Measurements from ENCODE around the gene AKAP13.
A peak's percentile ranks its signal among the peaks of the same experiment; 100 is the strongest.

AKAP13 gene

DNA sequence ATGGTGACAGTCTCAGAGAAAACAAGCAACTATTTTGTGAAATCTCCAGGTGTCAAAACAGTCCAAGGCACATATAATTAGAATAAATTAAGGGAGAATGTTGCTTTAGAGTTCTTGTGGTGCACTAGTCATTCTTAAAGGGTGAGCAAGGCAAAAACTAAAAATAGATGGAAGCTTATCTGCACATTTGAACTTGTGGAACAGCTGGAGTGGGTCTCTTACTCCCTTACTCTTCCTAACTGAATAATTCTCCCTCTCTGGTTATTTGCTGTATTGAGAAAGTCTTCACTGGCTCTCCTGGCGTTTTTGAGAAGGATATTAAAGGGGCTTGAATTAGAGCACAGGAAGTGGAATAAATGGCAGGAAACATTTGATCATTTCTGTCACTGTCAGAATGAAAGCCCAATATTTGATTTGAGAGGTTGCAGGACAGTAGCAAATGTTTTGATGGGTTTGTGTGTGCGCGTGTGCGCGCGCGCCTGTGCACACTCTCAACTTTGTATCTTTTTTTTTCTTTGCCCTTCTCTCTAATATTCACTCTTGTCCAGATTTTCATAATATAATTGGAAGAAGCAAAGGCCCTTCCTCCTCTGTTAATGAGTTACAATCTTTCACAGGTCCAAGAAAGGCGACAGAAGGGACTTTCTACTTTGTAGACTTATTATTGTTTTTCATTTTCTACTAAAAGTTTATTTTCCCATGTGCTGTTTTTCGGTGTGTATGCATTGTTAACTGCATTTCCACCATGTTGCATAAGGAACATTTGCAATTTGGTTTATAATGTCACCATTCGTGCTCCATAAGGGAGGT is 40.9 kb downstream of the AKAP13 start:
- peak; percentile 30 for DNase-seq (ENCODE audit: low read depth)
- H3K4me3 ChIP-seq (ENCODE audit: low read length): no peak overlapping the region
- TF ChIP-seq, protein P1, sequence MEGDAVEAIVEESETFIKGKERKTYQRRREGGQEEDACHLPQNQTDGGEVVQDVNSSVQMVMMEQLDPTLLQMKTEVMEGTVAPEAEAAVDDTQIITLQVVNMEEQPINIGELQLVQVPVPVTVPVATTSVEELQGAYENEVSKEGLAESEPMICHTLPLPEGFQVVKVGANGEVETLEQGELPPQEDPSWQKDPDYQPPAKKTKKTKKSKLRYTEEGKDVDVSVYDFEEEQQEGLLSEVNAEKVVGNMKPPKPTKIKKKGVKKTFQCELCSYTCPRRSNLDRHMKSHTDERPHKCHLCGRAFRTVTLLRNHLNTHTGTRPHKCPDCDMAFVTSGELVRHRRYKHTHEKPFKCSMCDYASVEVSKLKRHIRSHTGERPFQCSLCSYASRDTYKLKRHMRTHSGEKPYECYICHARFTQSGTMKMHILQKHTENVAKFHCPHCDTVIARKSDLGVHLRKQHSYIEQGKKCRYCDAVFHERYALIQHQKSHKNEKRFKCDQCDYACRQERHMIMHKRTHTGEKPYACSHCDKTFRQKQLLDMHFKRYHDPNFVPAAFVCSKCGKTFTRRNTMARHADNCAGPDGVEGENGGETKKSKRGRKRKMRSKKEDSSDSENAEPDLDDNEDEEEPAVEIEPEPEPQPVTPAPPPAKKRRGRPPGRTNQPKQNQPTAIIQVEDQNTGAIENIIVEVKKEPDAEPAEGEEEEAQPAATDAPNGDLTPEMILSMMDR (conservative IDR thresholded peaks at IDR 0.05; ENCODE audit: low read length): no peak

DNA sequence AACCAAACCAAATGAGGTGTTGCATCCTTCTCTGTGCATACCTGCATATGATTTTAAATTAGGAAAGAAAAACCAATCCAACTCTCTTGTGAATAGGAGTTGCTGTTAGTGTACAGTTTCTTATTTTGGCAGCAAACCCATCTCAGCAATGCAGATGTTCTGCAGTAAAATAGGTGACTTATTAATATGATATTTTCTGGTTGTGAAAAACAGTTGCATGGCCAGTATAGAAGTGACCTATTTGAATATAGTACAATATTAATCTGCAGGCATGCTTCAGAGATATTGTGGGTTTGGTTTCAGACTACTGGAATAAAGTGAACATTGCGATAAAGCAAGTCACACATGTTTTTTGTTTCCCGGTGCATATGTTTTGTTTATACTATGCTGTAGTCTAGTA is 42.2 kb downstream of the AKAP13 start:
- TF ChIP-seq, protein P1 (conservative IDR thresholded peaks at IDR 0.05; ENCODE audit: low read length): no peak

GRCh38 chr15:85423256-85423655 is 42.9 kb downstream of the AKAP13 start:
- TF ChIP-seq, protein P1 (conservative IDR thresholded peaks at IDR 0.05; ENCODE audit: low read length): no peak
- no peak overlapping the region for H3K4me3 ChIP-seq (ENCODE audit: low read length)
- peak; percentile 35 for DNase-seq (ENCODE audit: low read depth)

More for the DNA sequence above, 42.2 kb downstream of the AKAP13 start:
- no peak overlapping the region for H3K4me3 ChIP-seq (ENCODE audit: low read length)
- no peak for DNase-seq (ENCODE audit: low read depth)

DNA sequence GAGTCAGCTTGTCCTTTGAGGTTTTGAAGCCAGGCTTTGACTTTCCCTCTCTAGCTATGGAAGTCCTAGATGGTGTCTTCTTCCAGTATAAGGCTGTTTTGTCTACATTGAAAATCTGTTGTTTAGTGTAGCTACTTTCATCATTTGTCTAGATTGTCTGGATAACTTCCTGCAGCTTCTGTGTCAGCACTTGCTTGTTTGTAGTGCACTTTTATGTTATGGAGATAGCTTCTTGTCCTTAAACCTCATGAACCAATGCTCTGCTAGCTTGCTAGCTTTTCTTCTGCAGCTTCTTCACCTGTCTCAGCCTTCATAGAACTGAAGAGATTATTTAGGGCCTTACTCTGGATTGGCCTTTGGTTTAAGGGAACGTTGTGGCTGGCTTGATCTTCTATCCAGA is 43.8 kb downstream of the AKAP13 start:
- no peak overlapping the region for H3K4me3 ChIP-seq (ENCODE audit: low read length)
- TF ChIP-seq, protein P1 (conservative IDR thresholded peaks at IDR 0.05; ENCODE audit: low read length): no peak
- DNase-seq (ENCODE audit: low read depth): no peak

DNA sequence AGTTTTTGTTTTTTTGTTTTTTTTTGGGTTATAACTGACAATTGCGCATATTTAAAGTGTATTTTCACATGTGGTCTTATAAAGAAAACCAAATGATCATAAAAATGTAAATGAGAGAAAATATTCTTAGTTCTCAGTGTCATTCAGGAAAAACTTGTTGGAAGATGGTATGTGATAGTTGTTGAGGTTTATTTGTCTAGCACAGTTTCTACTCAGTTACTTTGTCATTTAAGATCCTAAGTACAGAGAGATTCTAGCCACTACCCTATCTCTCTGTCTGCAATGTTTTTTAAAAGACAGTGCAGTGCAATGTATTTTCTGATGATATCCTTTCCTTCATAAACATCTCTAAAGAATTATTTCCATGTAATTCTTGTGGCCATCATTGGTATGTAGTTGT is 46.1 kb downstream of the AKAP13 start:
- DNase-seq (ENCODE audit: low read depth): no peak
- no peak overlapping the region for H3K4me3 ChIP-seq (ENCODE audit: low read length)
- TF ChIP-seq, protein P1 (conservative IDR thresholded peaks at IDR 0.05; ENCODE audit: low read length): no peak

- no peak overlapping the region for H3K4me3 ChIP-seq (ENCODE audit: low read length)
- DNase-seq (ENCODE audit: low read depth): no peak
- TF ChIP-seq, protein P1 (conservative IDR thresholded peaks at IDR 0.05; ENCODE audit: low read length): no peak
These were observed 47.1 kb downstream of the AKAP13 start for GRCh38 chr15:85427286-85428028.

Measured in AG10803 (cell line).